ENCODE results near the gene NUAK2. TPM values are rescaled to one million over a fixed set of nuclear protein-coding genes. Genes with fewer than 3 reads are reported as not detected.
"Not testable (repeated sequence)": the region's sequence is repeated elsewhere in the genome, so short reads cannot be mapped to it uniquely, and the experiment has no call there.

The NUAK2 gene
- total RNA-seq, 3 donors from 2014 or later (not counting 1 experiment from before 2014, with no cell fraction given): 17.3 to 21.7 (median 21.5) TPM

DNA sequence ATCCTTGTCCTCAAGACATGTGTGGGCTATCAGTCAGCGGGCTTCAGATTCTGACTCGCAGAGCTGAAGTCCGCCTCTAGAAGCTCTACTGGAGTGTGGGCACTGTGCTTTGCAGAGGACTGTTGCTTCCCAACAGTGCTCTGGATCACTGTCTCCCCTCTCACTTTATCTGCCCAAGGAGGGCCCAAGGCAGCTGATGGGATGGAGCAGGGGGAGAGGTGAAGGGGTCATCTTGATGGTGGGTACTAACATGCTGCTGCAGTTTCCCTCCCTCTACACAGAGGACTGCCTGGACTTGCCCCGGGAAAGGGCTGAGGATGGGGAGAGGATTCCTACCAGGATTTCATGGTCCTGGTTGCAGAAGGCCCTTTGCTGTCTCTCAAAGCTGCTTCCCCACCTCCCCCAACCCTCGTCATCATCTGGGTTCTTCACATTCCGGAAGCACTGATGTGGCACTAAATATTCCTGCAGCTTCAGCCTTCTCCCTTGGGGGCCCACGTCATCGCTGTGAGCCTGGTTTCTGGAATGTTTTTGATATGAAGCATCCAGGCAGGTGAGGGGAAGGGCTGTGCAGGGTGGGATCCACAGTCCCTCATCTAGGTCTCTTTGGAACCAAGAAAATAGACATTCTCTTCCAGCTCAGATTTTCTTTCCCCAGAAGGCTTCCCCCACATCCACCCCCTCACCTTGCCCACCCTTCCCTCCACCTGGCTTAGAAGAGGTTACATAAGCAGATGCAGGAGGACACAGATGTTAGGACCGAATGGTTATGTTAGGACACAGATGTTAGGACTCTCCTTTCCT lies 23.2 kb downstream of the NUAK2 start:
- TF ChIP-seq, protein P1, sequence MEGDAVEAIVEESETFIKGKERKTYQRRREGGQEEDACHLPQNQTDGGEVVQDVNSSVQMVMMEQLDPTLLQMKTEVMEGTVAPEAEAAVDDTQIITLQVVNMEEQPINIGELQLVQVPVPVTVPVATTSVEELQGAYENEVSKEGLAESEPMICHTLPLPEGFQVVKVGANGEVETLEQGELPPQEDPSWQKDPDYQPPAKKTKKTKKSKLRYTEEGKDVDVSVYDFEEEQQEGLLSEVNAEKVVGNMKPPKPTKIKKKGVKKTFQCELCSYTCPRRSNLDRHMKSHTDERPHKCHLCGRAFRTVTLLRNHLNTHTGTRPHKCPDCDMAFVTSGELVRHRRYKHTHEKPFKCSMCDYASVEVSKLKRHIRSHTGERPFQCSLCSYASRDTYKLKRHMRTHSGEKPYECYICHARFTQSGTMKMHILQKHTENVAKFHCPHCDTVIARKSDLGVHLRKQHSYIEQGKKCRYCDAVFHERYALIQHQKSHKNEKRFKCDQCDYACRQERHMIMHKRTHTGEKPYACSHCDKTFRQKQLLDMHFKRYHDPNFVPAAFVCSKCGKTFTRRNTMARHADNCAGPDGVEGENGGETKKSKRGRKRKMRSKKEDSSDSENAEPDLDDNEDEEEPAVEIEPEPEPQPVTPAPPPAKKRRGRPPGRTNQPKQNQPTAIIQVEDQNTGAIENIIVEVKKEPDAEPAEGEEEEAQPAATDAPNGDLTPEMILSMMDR (IDR thresholded peaks at IDR 0.05): no peak
- Histone ChIP-seq H3K9me3 (ENCODE audit: control insufficient read depth, insufficient read depth, low read length) (no peaks in the 10 kb centered on the region), H3K4me1 (ENCODE audit: control insufficient read depth, insufficient read depth, low read length) (peaks cover 42% of the 10 kb centered on the region), H3K36me3 (ENCODE audit: control insufficient read depth, insufficient read depth, low read length) (peaks cover 24% of the 10 kb centered on the region), H3K27me3 (ENCODE audit: control insufficient read depth, insufficient read depth, low read length) (no peaks in the 10 kb centered on the region), H3K4me3 (ENCODE audit: low read length) (no peak overlapping the region), H3K27ac (ENCODE audit: low read length) (no peak overlapping the region)
- WGBS (ENCODE audit: insufficient coverage): 89% methylated on average over 8 of the region's 9 CpGs
- intact Hi-C loops (cut with micrococcal nuclease): no loop called here
- H3K27ac Mint-ChIP-seq: no peak overlapping the region
- no peaks in the 10 kb centered on the region for H3K27me3 Mint-ChIP-seq (ENCODE audit: low read depth in 2 of 2)
- DNase-seq (no peak), ATAC-seq (no peak)
- no peaks in the 10 kb centered on the region for H3K9me3 Mint-ChIP-seq
- no peak overlapping the region for H3K4me3 Mint-ChIP-seq
- peaks cover 29 to 45% of the 10 kb centered on the region in 2 donors for H3K4me1 Mint-ChIP-seq
- no peaks in the 10 kb centered on the region for H3K36me3 Mint-ChIP-seq

DNA sequence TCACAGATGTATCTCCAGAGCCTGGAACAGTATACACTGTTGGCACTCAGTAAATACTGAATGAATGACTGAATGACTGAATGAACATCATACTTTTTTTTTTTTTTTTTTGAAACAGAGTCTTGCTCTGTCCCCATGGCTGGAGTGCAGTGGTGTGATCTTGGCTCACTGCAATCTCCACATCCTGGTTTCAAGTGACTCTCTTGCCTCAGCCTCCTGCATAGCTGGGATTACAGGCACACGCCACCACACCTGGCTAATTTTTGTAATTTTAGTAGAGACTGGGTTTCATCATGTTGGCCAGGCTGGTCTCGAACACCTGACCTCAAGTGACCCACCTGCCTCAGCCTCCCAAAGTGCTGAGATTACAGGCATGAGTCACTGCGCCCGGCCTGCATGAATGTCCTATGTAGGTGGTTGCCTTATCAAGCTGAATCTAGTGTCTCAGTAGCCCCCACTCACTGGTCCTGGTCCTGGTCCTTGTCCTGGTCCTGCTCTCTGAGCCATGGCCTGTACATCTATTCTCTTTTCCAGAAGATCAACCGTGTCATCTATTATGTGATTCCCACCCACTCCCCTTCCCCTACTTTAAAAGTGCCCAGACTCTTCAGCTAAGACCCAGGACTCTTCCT lies 23.9 kb downstream of the NUAK2 start:
- ATAC-seq; H3K4me3 ChIP-seq (ENCODE audit: low read length); H3K4me3 Mint-ChIP-seq; H3K9me3 Mint-ChIP-seq; H3K27ac ChIP-seq (ENCODE audit: low read length); H3K36me3 Mint-ChIP-seq; H3K27me3 ChIP-seq (ENCODE audit: control insufficient read depth, insufficient read depth, low read length); H3K27me3 Mint-ChIP-seq (ENCODE audit: low read depth in 2 of 2); intact Hi-C loops (cut with micrococcal nuclease); DNase-seq; H3K27ac Mint-ChIP-seq; H3K9me3 ChIP-seq (ENCODE audit: control insufficient read depth, insufficient read depth, low read length): not testable (repeated sequence)
- Histone ChIP-seq H3K4me1 (ENCODE audit: control insufficient read depth, insufficient read depth, low read length) (peaks cover 42% of the 10 kb centered on the region), H3K36me3 (ENCODE audit: control insufficient read depth, insufficient read depth, low read length) (peaks cover 17% of the 10 kb centered on the region)
- WGBS (ENCODE audit: insufficient coverage): 88% methylated on average over 5 of the region's 5 CpGs
- peaks cover 32 to 50% of the 10 kb centered on the region in 2 donors for H3K4me1 Mint-ChIP-seq

DNA sequence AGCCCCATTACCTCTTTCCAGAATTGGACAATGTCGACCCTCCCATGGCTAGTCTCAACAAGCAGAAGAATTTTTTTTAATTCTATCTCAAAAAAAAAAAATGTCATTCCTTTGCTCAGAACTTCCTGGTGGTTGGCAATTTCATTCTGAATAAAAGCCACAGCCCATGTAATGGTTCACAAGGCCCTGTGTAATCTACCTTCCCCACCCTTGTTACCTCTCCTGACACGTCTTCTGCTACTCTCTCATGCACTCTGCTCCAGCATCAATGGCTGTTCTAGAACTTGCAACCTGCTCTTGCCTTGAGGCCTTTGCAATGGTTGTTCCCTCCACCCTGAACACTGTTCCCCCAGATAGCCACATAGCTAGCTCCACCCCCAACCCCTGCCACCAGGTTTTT lies 25.4 kb downstream of the NUAK2 start:
- Mint-ChIP-seq H3K36me3 (no peaks in the 10 kb centered on the region), H3K9me3 (no peaks in the 10 kb centered on the region), H3K4me1 (peaks cover 38 to 48% of the 10 kb centered on the region in 2 donors), H3K27ac (peak overlapping the region in 1 of 2 donors; percentile 8), H3K27me3 (ENCODE audit: low read depth in 2 of 2) (no peaks in the 10 kb centered on the region), H3K4me3 (no peak overlapping the region)
- Histone ChIP-seq H3K4me3 (ENCODE audit: low read length) (no peak overlapping the region), H3K4me1 (ENCODE audit: control insufficient read depth, insufficient read depth, low read length) (peaks cover 50% of the 10 kb centered on the region), H3K27ac (ENCODE audit: low read length) (no peak overlapping the region), H3K27me3 (ENCODE audit: control insufficient read depth, insufficient read depth, low read length) (no peaks in the 10 kb centered on the region), H3K36me3 (ENCODE audit: control insufficient read depth, insufficient read depth, low read length) (peaks cover 5% of the 10 kb centered on the region), H3K9me3 (ENCODE audit: control insufficient read depth, insufficient read depth, low read length) (no peaks in the 10 kb centered on the region)
- WGBS (ENCODE audit: insufficient coverage): 50% methylated on average over 2 of the region's 2 CpGs
- TF ChIP-seq, protein P1 (IDR thresholded peaks at IDR 0.05): no peak
- no peak for ATAC-seq
- no peak for DNase-seq
- intact Hi-C loops (cut with micrococcal nuclease): no loop called here

DNA sequence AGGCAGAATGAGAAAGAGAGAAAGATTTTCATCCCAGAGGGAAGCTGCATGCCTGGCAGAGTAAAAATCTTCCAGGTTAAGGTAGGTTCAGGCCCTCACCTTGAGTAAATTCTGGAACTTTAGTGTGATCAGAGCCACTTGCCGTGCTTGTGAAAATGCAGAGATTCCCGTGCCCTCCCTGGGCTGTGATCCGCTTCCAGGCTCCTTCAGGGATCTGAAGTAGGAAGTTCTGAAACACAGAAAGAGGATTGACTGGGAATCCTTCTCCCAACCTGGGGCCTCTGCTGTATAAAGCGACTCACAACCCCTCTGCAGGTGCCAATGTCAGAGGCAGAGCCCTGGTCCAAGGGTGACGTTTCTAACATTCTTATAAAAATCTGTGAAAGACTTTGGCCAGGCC lies 26.6 kb downstream of the NUAK2 start:
- 100% methylated on average over 5 of the region's 5 CpGs for WGBS (ENCODE audit: insufficient coverage)

More for the DNA sequence above, 26.6 kb downstream of the NUAK2 start:
- Histone ChIP-seq H3K27ac (ENCODE audit: low read length) (no peak overlapping the region), H3K9me3 (ENCODE audit: control insufficient read depth, insufficient read depth, low read length) (no peaks in the 10 kb centered on the region), H3K36me3 (ENCODE audit: control insufficient read depth, insufficient read depth, low read length) (no peaks in the 10 kb centered on the region), H3K27me3 (ENCODE audit: control insufficient read depth, insufficient read depth, low read length) (no peaks in the 10 kb centered on the region), H3K4me3 (ENCODE audit: low read length) (no peak overlapping the region), H3K4me1 (ENCODE audit: control insufficient read depth, insufficient read depth, low read length) (peaks cover 56% of the 10 kb centered on the region)
- H3K27ac Mint-ChIP-seq: no peak overlapping the region
- H3K36me3 Mint-ChIP-seq: no peaks in the 10 kb centered on the region
- intact Hi-C loops (cut with micrococcal nuclease): no loop called here
- no peak overlapping the region for H3K4me3 Mint-ChIP-seq
- TF ChIP-seq, protein P1 (IDR thresholded peaks at IDR 0.05): no peak
- no peak for ATAC-seq
- no peaks in the 10 kb centered on the region for H3K27me3 Mint-ChIP-seq (ENCODE audit: low read depth in 2 of 2)
- no peaks in the 10 kb centered on the region for H3K9me3 Mint-ChIP-seq
- peaks cover 33 to 49% of the 10 kb centered on the region in 2 donors for H3K4me1 Mint-ChIP-seq
- DNase-seq: no peak

All from natural killer cell (primary cell).